ENCODE measurements around the gene ACTRT2.

DNA sequence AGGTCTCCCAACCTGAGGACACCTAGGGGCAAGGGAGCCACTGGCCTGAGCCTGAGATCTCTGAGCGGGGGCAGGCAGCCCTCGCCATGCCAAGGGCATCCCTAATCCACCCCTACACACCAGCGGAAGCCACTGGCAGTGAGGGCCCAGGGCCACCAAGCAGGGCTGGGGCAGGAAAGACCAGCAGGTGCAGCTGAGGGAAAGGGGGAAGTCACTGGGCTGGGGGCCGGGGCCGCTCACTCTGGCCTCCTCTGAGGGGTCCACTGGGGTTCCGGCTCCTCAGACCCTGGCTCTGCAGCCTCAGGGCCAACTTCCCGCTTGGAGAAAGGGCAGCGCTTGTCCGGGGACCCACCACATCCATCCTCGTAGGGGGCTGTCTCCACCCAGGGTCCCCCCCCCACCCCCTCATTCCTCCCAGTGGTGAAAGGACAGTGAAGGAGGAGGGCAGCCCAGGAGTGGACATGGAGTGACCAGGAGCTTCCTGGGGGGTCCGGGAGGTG lies 42.5 kb upstream of the ACTRT2 start:
- TF ChIP-seq, protein P1, sequence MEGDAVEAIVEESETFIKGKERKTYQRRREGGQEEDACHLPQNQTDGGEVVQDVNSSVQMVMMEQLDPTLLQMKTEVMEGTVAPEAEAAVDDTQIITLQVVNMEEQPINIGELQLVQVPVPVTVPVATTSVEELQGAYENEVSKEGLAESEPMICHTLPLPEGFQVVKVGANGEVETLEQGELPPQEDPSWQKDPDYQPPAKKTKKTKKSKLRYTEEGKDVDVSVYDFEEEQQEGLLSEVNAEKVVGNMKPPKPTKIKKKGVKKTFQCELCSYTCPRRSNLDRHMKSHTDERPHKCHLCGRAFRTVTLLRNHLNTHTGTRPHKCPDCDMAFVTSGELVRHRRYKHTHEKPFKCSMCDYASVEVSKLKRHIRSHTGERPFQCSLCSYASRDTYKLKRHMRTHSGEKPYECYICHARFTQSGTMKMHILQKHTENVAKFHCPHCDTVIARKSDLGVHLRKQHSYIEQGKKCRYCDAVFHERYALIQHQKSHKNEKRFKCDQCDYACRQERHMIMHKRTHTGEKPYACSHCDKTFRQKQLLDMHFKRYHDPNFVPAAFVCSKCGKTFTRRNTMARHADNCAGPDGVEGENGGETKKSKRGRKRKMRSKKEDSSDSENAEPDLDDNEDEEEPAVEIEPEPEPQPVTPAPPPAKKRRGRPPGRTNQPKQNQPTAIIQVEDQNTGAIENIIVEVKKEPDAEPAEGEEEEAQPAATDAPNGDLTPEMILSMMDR (IDR thresholded peaks at IDR 0.05) = no peak
- TF ChIP-seq POLR2AphosphoS5 (IDR thresholded peaks at IDR 0.05) = no peak
- TF ChIP-seq POLR2A (IDR thresholded peaks at IDR 0.05) = no peak
